ENCODE results near the gene ASTN2.

Gene ASTN2

GRCh38 chr9:116686135-116686534 lies 728.7 kb downstream of the ASTN2 start:
- no peak for FAIRE-seq
- no peak for DNase-seq (ENCODE audit: extremely low spot score, insufficient read length, low read depth)

GRCh38 chr9:116685166-116685565 lies 729.7 kb downstream of the ASTN2 start:
- DNase-seq (ENCODE audit: extremely low spot score, insufficient read length, low read depth) (no peak), FAIRE-seq (no peak)

GRCh38 chr9:116683535-116683934 lies 731.3 kb downstream of the ASTN2 start:
- FAIRE-seq (no peak), DNase-seq (ENCODE audit: extremely low spot score, insufficient read length, low read depth) (no peak)

GRCh38 chr9:116674210-116674980 lies 740.5 kb downstream of the ASTN2 start:
- DNase-seq (ENCODE audit: extremely low spot score, insufficient read length, low read depth) (no peak), FAIRE-seq (no peak)

- DNase-seq (ENCODE audit: extremely low spot score, insufficient read length, low read depth) (no peak), FAIRE-seq (no peak)
Observed at GRCh38 chr9:116673375-116673774, 741.5 kb downstream of the ASTN2 start.

- DNase-seq (ENCODE audit: extremely low spot score, insufficient read length, low read depth) (no peak), FAIRE-seq (no peak)
Observed at GRCh38 chr9:116671605-116672004, 743.3 kb downstream of the ASTN2 start.

- DNase-seq (ENCODE audit: extremely low spot score, insufficient read length, low read depth), result no peak
- no peak for FAIRE-seq
Observed at GRCh38 chr9:116668970-116669695, 745.7 kb downstream of the ASTN2 start.

- no peak for FAIRE-seq
Observed at GRCh38 chr9:116663581-116663980, 751.3 kb downstream of the ASTN2 start.

GRCh38 chr9:116662646-116663310 lies 752.1 kb downstream of the ASTN2 start:
- FAIRE-seq (no peak), DNase-seq (ENCODE audit: extremely low spot score, insufficient read length, low read depth) (no peak)

More at GRCh38 chr9:116663581-116663980, 751.3 kb downstream of the ASTN2 start:
- DNase-seq (ENCODE audit: extremely low spot score, insufficient read length, low read depth), result no peak

GRCh38 chr9:116661037-116661954 lies 753.6 kb downstream of the ASTN2 start:
- peak; percentile 25 for DNase-seq (ENCODE audit: extremely low spot score, insufficient read length, low read depth)
- peak; percentile 81 for FAIRE-seq

- DNase-seq (ENCODE audit: extremely low spot score, insufficient read length, low read depth), result no peak
- no peak for FAIRE-seq
Observed at GRCh38 chr9:116658265-116658664, 756.6 kb downstream of the ASTN2 start.

- no peak for DNase-seq (ENCODE audit: extremely low spot score, insufficient read length, low read depth)
- FAIRE-seq, result no peak
Observed at GRCh38 chr9:116656977-116657376, 757.9 kb downstream of the ASTN2 start.

GRCh38 chr9:116656501-116656971 lies 758.3 kb downstream of the ASTN2 start:
- DNase-seq (ENCODE audit: extremely low spot score, insufficient read length, low read depth) (no peak), FAIRE-seq (no peak)

- DNase-seq (ENCODE audit: extremely low spot score, insufficient read length, low read depth) (no peak), FAIRE-seq (no peak)
Observed at GRCh38 chr9:116654059-116654355, 760.9 kb downstream of the ASTN2 start.

GRCh38 chr9:116653348-116654058 lies 761.4 kb downstream of the ASTN2 start:
- FAIRE-seq (no peak), DNase-seq (ENCODE audit: extremely low spot score, insufficient read length, low read depth) (no peak)

GRCh38 chr9:116647515-116647809 lies 767.4 kb downstream of the ASTN2 start:
- DNase-seq (ENCODE audit: extremely low spot score, insufficient read length, low read depth) (no peak), FAIRE-seq (no peak)

- FAIRE-seq, result peak; percentile 72
Observed at GRCh38 chr9:116646661-116647514, 768.0 kb downstream of the ASTN2 start.

GRCh38 chr9:116644091-116644688 lies 770.7 kb downstream of the ASTN2 start:
- FAIRE-seq (no peak), DNase-seq (ENCODE audit: extremely low spot score, insufficient read length, low read depth) (no peak)

More at GRCh38 chr9:116646661-116647514, 768.0 kb downstream of the ASTN2 start:
- DNase-seq (ENCODE audit: extremely low spot score, insufficient read length, low read depth), result no peak

Measured in GM18507 (cell line).